WTC11 (cell line): ENCODE data around the gene C9. TPM values are rescaled to one million over a fixed set of nuclear protein-coding genes. Genes with fewer than 3 reads are reported as not detected.
"Not testable (repeated sequence)": the region's sequence is repeated elsewhere in the genome, so short reads cannot be mapped to it uniquely, and the experiment has no call there.

Experiments
- ATAC-seq: fragments of 200-7000 bp; cut with Tn5 transposase; 2 replicates; pipeline ENCODE4 v1.10.0; 2021; ENCODE audit warnings: mild to moderate bottlenecking, moderate library complexity
- CTCF ChIA-PET: fragments of 300-600 bp; sonication (Branson Sonifier 250); formaldehyde crosslinking; loops from one replicate; lab custom pipeline; 2021; ENCODE audit warnings: antibody characterized with exemption; lab: Charles Lee
- POLR2A ChIA-PET: fragments of 350-600 bp; sonication (Branson Sonifier 250); formaldehyde crosslinking; loops from one replicate; lab custom pipeline; 2021; ENCODE audit warnings: antibody characterized with exemption; lab: Charles Lee
- DNase-seq: peaks from one replicate; pipeline ENCODE4 v3.0.0; 2021; ENCODE audit warnings: low spot score
- H3K27ac Mint-ChIP-seq: 2 replicates; pipeline ENCODE4 v1.8.0; 2021; ENCODE audit warnings: mixed read lengths
- H3K27me3 Mint-ChIP-seq: 2 replicates; pipeline ENCODE4 v1.8.0; 2021; ENCODE audit warnings: low read depth, mild to moderate bottlenecking, moderate library complexity, mixed read lengths
- H3K36me3 Mint-ChIP-seq: 2 replicates; pipeline ENCODE4 v1.8.0; 2021; ENCODE audit warnings: mixed read lengths
- H3K4me1 Mint-ChIP-seq: 2 replicates; pipeline ENCODE4 v1.8.0; 2022; ENCODE audit warnings: mixed read lengths
- H3K4me3 Mint-ChIP-seq: 2 replicates; pipeline ENCODE4 v1.8.0; 2021; ENCODE audit warnings: mild to moderate bottlenecking, moderate library complexity, mixed read lengths
- H3K9me3 Mint-ChIP-seq: 2 replicates; pipeline ENCODE4 v1.8.0; 2021; ENCODE audit warnings: mixed read lengths
- ATF2 ChIP-seq: sonication (generic); formaldehyde crosslinking; IDR thresholded peaks from 2 replicates; pipeline ENCODE4 v1.8.1; 2022; ENCODE audit warnings: low read depth, missing genetic modification reagents, borderline replicate concordance
- CREB1 ChIP-seq: sonication (generic); formaldehyde crosslinking; IDR thresholded peaks from 2 replicates; pipeline ENCODE4 v1.8.0; 2023; ENCODE audit warnings: mild to moderate bottlenecking, missing genetic modification reagents
- ELF4 ChIP-seq: sonication (generic); formaldehyde crosslinking; IDR thresholded peaks from 2 replicates; pipeline ENCODE4 v1.8.1; 2022; ENCODE audit warnings: low read depth, mild to moderate bottlenecking, moderate library complexity, missing genetic modification reagents
- ERG ChIP-seq: fragments of 250-450 bp; sonication (Bioruptor Pico); IDR thresholded peaks from 2 replicates; pipeline ENCODE4 v1.8.0; 2021; ENCODE audit warnings: mild to moderate bottlenecking
- ESRRA ChIP-seq: sonication (generic); formaldehyde crosslinking; IDR thresholded peaks from 2 replicates; pipeline ENCODE4 v1.8.1; 2022; ENCODE audit warnings: mild to moderate bottlenecking, missing genetic modification reagents, borderline replicate concordance
- FOXK1 ChIP-seq: sonication (generic); formaldehyde crosslinking; IDR thresholded peaks from 2 replicates; pipeline ENCODE4 v1.8.0; 2022; ENCODE audit warnings: mild to moderate bottlenecking, moderate library complexity, missing genetic modification reagents
- GABPB1 ChIP-seq: sonication (generic); formaldehyde crosslinking; IDR thresholded peaks from 2 replicates; pipeline ENCODE4 v1.8.1; 2023; ENCODE audit warnings: mild to moderate bottlenecking, missing genetic modification reagents
- NFATC4 ChIP-seq: fragments of 250-450 bp; sonication (Bioruptor Pico); IDR thresholded peaks from 2 replicates; pipeline ENCODE4 v1.9.0; 2021; ENCODE audit warnings: mild to moderate bottlenecking
- SMAD4 ChIP-seq: sonication (generic); formaldehyde crosslinking; IDR thresholded peaks from 2 replicates; pipeline ENCODE4 v1.8.0; 2022; ENCODE audit warnings: mild to moderate bottlenecking, missing genetic modification reagents
- SP1 ChIP-seq: sonication (generic); formaldehyde crosslinking; conservative IDR thresholded peaks from 2 replicates; pipeline ENCODE4 v1.8.1; 2022; ENCODE audit warnings: missing genetic modification reagents
- TEAD1 ChIP-seq: sonication (generic); formaldehyde crosslinking; IDR thresholded peaks from 2 replicates; pipeline ENCODE4 v1.8.0; 2022; ENCODE audit warnings: mild to moderate bottlenecking, missing genetic modification reagents
- ZNF317 ChIP-seq: sonication (generic); formaldehyde crosslinking; IDR thresholded peaks from 2 replicates; pipeline ENCODE4 v1.8.1; 2023; ENCODE audit warnings: low read depth, mild to moderate bottlenecking, moderate library complexity, missing genetic modification reagents, borderline replicate concordance
- ZNF416 ChIP-seq: fragments of 250-450 bp; sonication (Bioruptor Pico); IDR thresholded peaks from 2 replicates; pipeline ENCODE4 v1.9.0; 2021; ENCODE audit warnings: mild to moderate bottlenecking, inconsistent platforms
- ZNF423 ChIP-seq: fragments of 250-450 bp; sonication (Bioruptor Pico); IDR thresholded peaks from 2 replicates; pipeline ENCODE4 v2.1.2; 2022; ENCODE audit warnings: mild to moderate bottlenecking, moderate library complexity
- ZNF671 ChIP-seq: fragments of 250-450 bp; sonication (Bioruptor Pico); IDR thresholded peaks from 2 replicates; pipeline ENCODE4 v1.8.0; 2021; ENCODE audit warnings: mild to moderate bottlenecking
- total RNA-seq: library from RNA; stranded (reverse); gene quantifications from 3 replicates; pipeline ENCODE4 v1.2.3, GENCODE V29; 2021
- TF ChIP-seq, protein P1 (sequence below): sonication (generic); formaldehyde crosslinking; IDR thresholded peaks from 2 replicates; pipeline ENCODE4 v1.8.1; 2022; ENCODE audit warnings: mild to moderate bottlenecking, missing genetic modification reagents, moderate library complexity, borderline replicate concordance
- TF ChIP-seq, protein P2 (sequence below): sonication (generic); formaldehyde crosslinking; IDR thresholded peaks from 2 replicates; pipeline ENCODE4 v1.8.1; 2022; ENCODE audit warnings: low read depth, mild to moderate bottlenecking, moderate library complexity, missing genetic modification reagents, borderline replicate concordance
- TF ChIP-seq, protein P3 (sequence below): sonication (generic); formaldehyde crosslinking; IDR thresholded peaks from 2 replicates; pipeline ENCODE4 v1.8.1; 2023; ENCODE audit warnings: mild to moderate bottlenecking, moderate library complexity, missing genetic modification reagents

The C9 gene
- total RNA-seq, 1 experiment from 2014 or later, result 0.07 TPM

GRCh38 chr5:39273314-39273954 is 90.9 kb downstream of the C9 start:
- no peaks in the 10 kb centered on the region for H3K4me1 Mint-ChIP-seq
- no peaks in the 10 kb centered on the region for H3K27me3 Mint-ChIP-seq
- H3K4me3 Mint-ChIP-seq, result no peak overlapping the region
- POLR2A ChIA-PET, result no interaction called here
- TF ChIP-seq ZNF671 (CRISPR knock-in tag), result no peak
- no peak for TF ChIP-seq ZNF317 (CRISPR knock-in tag)
- no peak for TF ChIP-seq FOXK1 (CRISPR knock-in tag)
- no peak for TF ChIP-seq ELF4 (CRISPR knock-in tag)
- no peak for TF ChIP-seq CREB1 (CRISPR knock-in tag)
- no peak for TF ChIP-seq ATF2 (CRISPR knock-in tag)
- TF ChIP-seq SP1 (CRISPR knock-in tag), result no peak
- TF ChIP-seq NFATC4, result no peak
- TF ChIP-seq ERG (CRISPR knock-in tag), result no peak
- TF ChIP-seq, protein P1, sequence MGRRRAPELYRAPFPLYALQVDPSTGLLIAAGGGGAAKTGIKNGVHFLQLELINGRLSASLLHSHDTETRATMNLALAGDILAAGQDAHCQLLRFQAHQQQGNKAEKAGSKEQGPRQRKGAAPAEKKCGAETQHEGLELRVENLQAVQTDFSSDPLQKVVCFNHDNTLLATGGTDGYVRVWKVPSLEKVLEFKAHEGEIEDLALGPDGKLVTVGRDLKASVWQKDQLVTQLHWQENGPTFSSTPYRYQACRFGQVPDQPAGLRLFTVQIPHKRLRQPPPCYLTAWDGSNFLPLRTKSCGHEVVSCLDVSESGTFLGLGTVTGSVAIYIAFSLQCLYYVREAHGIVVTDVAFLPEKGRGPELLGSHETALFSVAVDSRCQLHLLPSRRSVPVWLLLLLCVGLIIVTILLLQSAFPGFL (CRISPR knock-in tag), result no peak
- TF ChIP-seq, protein P2, sequence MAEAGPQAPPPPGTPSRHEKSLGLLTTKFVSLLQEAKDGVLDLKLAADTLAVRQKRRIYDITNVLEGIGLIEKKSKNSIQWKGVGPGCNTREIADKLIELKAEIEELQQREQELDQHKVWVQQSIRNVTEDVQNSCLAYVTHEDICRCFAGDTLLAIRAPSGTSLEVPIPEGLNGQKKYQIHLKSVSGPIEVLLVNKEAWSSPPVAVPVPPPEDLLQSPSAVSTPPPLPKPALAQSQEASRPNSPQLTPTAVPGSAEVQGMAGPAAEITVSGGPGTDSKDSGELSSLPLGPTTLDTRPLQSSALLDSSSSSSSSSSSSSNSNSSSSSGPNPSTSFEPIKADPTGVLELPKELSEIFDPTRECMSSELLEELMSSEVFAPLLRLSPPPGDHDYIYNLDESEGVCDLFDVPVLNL (CRISPR knock-in tag), result no peak
- no peak for TF ChIP-seq ESRRA
- TF ChIP-seq TEAD1 (CRISPR knock-in tag), result no peak
- no peak for TF ChIP-seq GABPB1 (CRISPR knock-in tag)
- TF ChIP-seq SMAD4 (CRISPR knock-in tag), result no peak
- no peak for TF ChIP-seq ZNF423 (CRISPR knock-in tag)
- TF ChIP-seq ZNF416 (CRISPR knock-in tag), result no peak
- TF ChIP-seq, protein P3, sequence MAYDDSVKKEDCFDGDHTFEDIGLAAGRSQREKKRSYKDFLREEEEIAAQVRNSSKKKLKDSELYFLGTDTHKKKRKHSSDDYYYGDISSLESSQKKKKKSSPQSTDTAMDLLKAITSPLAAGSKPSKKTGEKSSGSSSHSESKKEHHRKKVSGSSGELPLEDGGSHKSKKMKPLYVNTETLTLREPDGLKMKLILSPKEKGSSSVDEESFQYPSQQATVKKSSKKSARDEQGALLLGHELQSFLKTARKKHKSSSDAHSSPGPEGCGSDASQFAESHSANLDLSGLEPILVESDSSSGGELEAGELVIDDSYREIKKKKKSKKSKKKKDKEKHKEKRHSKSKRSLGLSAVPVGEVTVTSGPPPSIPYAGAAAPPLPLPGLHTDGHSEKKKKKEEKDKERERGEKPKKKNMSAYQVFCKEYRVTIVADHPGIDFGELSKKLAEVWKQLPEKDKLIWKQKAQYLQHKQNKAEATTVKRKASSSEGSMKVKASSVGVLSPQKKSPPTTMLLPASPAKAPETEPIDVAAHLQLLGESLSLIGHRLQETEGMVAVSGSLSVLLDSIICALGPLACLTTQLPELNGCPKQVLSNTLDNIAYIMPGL (CRISPR knock-in tag), result no peak
- CTCF ChIA-PET, result no interaction called here
- H3K27ac Mint-ChIP-seq, result no peak overlapping the region
- no peak for DNase-seq
- no peak for ATAC-seq
- H3K36me3 Mint-ChIP-seq, result no peaks in the 10 kb centered on the region
- peaks cover 14% of the 10 kb centered on the region; the same call in 1 of the 2 replicates for H3K9me3 Mint-ChIP-seq

GRCh38 chr5:39272869-39273231 is 91.4 kb downstream of the C9 start:
- ATAC-seq, DNase-seq, H3K27ac Mint-ChIP-seq, POLR2A ChIA-PET, H3K4me1 Mint-ChIP-seq, H3K4me3 Mint-ChIP-seq, H3K27me3 Mint-ChIP-seq, H3K9me3 Mint-ChIP-seq, CTCF ChIA-PET, H3K36me3 Mint-ChIP-seq: not testable (repeated sequence)
